22Rv1 (cell line): Measurements from ENCODE around the gene DNM3.

Experiments
- H3K27ac ChIP-seq: fragments of 450-650 bp; 2 replicates; pipeline ENCODE4 v1.5.1; 2017
- CTCF ChIP-seq: fragments of 450-650 bp; IDR thresholded peaks from 2 replicates; pipeline ENCODE4 v1.5.1; 2017; ENCODE audit warnings: mild to moderate bottlenecking
- ZFX ChIP-seq: fragments of 450-650 bp; IDR thresholded peaks from 2 replicates; pipeline ENCODE4 v1.6.1; 2017; ENCODE audit warnings: antibody characterized with exemption, borderline replicate concordance

DNM3 gene

GRCh38 chr1:172254521-172255222 is 413.4 kb downstream of the DNM3 start:
- TF ChIP-seq CTCF, result no peak
- H3K27ac ChIP-seq, result no peak overlapping the region

GRCh38 chr1:172255223-172255560 is 413.9 kb downstream of the DNM3 start:
- TF ChIP-seq CTCF (no peak), ZFX (no peak)
- H3K27ac ChIP-seq, result no peak overlapping the region

- no peak overlapping the region for H3K27ac ChIP-seq
- TF ChIP-seq CTCF, result no peak
- no peak for TF ChIP-seq ZFX
Observed at GRCh38 chr1:172265905-172266304, 424.6 kb downstream of the DNM3 start.

- no peak overlapping the region for H3K27ac ChIP-seq
- no peak for TF ChIP-seq CTCF
- no peak for TF ChIP-seq ZFX
Observed at GRCh38 chr1:172266528-172267174, 425.4 kb downstream of the DNM3 start.

GRCh38 chr1:172268237-172268636 is 426.9 kb downstream of the DNM3 start:
- no peak overlapping the region for H3K27ac ChIP-seq
- TF ChIP-seq ZFX, result no peak
- no peak for TF ChIP-seq CTCF

- no peak overlapping the region for H3K27ac ChIP-seq
- TF ChIP-seq ZFX, result no peak
- TF ChIP-seq CTCF, result no peak
Observed at GRCh38 chr1:172269084-172269483, 427.8 kb downstream of the DNM3 start.

- no peak overlapping the region for H3K27ac ChIP-seq
Observed at GRCh38 chr1:172269644-172270043, 428.3 kb downstream of the DNM3 start.

More at GRCh38 chr1:172269644-172270043, 428.3 kb downstream of the DNM3 start:
- TF ChIP-seq CTCF, result no peak
